NCI-H82 treated with DMSO at 0.1 percent for 48 hours (cell line): ENCODE measurements around the gene TNIK.
"Not testable (repeated sequence)": the region's sequence is repeated elsewhere in the genome, so short reads cannot be mapped to it uniquely, and the experiment has no call there.

Experiments used
- DNase-seq: peaks from one replicate; lab custom pipeline; 2025; ENCODE audit not compliant: unreplicated experiment; lab: John Stamatoyannopoulos, UW

The TNIK gene

DNA sequence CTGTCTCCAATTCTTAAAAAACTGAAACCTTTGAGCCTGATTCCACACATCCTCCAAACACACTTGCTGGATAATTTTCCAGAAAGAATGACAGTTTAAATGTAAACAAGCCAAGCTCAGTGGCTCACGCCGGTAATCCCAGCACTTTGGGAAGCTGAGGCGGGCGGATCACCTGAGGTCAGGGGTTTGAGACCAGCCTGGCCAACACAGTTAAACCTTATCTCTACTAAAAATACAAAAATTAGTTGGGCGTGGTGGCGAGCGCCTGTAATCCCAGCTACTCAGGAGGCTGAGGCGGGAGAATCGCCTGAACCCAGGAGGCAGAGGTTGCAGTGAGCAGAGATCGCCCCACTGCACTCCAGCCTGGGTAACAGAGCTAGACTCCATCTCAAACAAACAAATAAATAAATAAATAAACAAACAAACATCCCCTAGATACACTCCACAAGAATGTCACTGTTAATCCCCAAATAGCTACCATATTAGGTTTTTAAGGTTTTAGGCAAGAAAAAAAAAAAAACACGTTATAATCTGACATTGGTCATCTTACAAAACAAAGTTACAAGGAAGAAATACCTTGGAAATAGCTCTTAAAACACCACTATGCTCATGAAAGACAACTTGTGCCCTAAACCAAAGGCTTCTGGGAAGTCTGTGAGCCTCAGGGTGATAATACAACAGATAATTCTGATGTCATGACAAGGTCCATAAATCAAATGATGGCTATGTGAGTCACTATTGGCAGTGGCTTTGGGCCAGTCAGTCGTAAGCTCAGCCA is 13.2 kb downstream of the TNIK start:
- no peak for DNase-seq

- DNase-seq = no peak
These were observed 13.9 kb downstream of the TNIK start for GRCh38 chr3:171446301-171446700.

DNA sequence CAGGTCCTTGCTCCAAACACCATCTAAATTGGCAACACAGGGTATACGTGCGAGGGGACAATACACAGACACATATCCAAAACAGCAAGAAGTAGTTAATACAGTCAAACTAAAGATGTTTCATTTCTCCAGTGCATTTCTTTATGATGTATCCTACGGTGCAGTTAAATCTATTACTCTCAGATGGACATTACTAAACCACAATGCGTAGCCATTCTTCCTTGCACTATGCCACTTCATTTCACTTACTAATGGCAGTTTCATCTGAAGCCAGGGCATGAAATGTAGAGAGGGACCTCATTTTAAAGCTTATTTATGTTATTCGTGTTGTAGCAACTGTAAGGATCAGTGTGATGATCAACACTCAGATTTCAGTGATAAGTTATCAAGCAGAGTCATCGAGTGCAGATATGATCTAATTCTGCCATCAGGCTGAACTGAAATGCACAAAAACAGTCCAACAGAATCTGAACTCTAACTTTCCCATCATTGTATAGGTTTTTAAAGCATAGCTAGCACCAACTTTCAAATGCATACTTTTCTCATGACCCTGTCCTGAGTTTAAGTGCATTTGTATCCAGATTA is 14.5 kb downstream of the TNIK start:
- no peak for DNase-seq

DNA sequence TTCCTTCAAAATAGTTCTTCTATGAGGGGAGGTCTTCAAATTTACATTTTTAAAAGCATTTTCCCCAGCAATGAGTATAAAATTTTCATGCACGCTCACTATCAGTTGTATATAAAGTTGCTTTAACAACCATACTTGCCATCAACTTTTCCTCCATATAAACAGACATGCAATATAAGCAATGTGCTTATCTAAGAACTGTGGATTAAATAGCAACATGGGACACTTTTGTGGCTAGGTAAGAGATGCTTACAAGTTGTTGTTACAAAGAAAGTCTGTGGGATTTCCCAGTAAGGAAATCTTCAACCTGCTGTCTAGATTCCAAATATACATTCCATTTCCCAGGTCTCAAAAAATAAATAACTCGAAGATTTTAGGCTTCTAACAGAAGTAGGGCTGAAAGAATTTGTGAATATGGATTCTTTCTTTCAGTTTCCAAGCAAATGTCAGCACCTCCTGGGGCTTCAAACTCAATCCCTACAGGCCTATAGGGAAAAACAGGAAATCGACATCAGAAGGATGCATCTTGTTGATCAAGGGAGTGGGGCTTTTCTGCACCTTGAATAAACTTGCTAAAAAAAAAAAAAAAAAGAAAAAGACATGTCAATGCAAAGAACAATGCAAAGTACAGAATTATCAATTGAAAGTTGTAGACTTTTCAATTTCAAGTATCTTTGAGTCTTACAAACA is 16.1 kb downstream of the TNIK start:
- DNase-seq = no peak

- no peak for DNase-seq
These were observed 16.8 kb downstream of the TNIK start for GRCh38 chr3:171443211-171443957.

DNA sequence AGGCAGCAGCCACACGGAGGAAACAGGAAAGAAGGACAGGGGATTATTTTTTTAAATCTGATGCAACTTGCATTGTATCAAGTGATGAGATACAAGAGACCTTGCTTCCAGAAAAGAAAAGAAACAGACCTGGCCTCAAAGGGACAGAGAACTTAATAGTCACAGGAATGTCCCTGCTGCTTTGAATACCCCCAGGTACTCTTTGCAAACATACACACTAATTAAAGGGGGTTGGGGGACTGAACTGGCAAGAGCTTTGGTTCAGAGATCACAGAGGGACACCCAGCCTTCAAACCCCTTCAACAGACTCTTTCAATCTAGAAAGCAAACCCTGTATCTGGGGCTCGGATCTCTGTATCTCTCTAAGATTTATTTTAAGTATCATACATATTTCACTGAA is 18.0 kb downstream of the TNIK start:
- DNase-seq = no peak

GRCh38 chr3:171441381-171441780 is 18.8 kb downstream of the TNIK start:
- DNase-seq = no peak

GRCh38 chr3:171439996-171440395 is 20.2 kb downstream of the TNIK start:
- no peak for DNase-seq

DNA sequence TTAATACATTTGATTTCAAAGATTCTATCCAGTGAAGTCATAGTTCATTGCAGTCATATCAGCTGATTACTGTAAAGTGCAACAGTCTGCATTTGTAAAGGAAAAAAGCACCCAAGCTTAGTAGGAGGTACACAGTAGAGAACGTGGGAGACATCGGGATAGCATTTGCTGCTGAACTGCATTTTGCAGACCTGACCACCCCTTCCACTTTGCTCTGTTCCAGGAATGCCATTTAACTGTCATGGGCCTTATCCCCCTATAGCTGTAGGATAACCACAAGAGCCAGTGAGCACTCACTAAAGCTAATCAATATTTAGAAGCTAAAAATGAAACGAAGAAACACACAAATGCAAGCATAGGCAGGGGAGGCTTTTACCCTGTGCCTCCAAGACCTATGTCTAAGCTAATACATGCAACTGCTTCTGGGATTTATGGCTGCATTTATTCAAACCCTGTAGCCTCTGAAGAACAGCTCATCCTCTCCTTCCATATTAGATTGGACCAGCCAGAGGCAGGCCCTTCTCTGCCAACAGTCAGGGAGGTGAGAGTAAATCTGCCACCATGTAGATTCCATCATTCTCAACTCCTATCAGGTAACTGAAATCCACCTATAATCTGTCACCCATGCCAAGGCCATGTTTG is 23.0 kb downstream of the TNIK start:
- no peak for DNase-seq

DNA sequence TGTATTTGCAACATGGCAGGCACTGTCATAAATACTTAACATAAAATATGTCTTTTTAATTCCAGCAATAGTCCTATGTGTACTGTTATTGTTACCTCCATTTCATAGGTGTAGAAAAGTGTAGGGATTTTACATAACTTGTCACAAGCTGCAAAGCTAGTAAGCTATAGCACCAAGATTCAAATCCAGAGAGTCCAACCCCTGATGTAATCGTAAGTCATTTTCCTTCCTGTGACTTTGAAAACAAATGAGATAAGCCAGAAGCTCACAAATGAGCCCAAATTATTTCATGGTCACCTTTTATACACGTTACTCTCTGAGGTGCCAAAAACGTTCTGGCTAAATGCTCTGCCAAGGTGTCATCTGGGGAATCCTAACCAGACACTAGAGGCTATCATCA is 23.8 kb downstream of the TNIK start:
- no peak for DNase-seq

DNA sequence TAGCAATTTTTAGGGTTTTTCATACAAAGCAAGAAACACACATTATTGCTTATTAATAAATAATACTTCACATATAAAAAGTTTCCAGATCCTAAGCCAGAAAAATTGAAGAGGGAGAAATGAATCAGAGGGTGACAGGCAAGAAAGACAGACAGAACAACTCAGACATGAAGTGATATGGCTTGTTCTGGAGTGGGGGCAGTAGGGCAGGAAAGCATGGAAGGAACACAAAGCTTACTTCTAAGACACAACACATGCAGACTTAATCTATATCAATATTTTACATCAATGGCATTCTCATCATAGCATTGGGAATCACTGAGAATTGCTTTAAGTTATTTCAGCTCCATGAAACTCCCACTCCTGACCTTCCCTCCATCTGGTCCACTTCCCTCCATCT is 24.4 kb downstream of the TNIK start:
- DNase-seq = no peak

GRCh38 chr3:171435143-171435542 is 25.1 kb downstream of the TNIK start:
- no peak for DNase-seq

DNA sequence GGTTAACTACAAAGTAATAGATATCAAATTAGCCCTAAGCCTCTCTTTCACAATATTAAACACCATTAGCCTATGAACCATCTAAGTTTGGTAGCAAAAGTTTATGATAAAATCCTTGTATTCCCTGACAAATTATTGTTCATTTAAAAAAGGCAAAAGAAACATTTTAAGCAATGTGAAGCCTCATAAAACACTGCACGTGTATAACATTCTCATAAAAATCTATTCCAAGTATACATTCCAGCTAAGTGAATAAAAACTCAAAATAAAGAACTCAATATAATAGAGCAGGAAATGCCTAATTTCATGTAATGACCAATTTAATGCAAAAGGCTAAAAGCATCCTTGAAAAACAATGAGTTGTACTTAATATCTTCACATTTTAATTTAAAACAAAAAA is 27.7 kb downstream of the TNIK start:
- no peak for DNase-seq

- no peak for DNase-seq
These were observed 28.7 kb downstream of the TNIK start for GRCh38 chr3:171431550-171431949.

DNA sequence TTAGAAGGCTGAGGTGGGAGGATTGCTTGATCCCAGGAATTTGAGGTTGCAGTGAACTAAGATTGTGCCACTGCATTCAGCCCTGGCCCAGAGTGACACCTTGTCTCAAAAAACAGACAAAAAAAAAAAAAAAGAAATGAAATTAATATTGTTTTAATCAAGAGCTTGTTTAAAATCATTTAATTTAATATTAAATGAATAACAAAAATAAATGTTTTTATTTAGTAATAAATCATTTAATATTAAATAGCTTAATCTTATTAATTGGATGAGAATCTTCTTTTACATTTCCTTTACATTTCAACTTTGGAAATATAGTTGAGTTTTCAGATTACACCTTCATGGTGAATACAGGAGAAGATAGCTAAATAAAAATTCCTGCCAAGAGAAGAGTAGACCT is 29.7 kb downstream of the TNIK start:
- DNase-seq = no peak

- DNase-seq = no peak
These were observed 30.6 kb downstream of the TNIK start for GRCh38 chr3:171429635-171430034.

GRCh38 chr3:171428892-171429291 is 31.3 kb downstream of the TNIK start:
- no peak for DNase-seq

DNA sequence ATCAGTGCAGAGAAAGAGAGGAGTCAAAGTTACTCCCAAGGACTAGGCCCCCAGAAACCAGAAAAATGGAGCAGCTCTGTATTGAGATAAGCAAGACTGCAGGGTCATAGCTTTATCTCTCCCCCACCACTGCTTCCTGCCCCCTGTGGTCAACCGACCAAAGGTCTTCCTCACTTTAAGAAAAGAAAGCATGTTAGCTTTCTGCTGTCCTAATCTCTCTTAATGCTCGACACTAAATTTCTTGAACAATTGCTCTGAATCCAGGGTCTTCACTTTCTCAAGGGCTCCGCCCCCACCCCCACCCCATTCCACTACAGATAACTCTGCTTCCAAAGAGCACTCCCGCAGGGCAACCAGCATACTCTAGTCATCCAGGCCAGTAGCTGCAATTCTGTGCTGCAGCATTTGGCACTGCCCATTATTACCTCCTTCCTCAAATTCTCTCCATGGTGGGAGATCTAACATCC is 31.9 kb downstream of the TNIK start:
- no peak for DNase-seq

DNA sequence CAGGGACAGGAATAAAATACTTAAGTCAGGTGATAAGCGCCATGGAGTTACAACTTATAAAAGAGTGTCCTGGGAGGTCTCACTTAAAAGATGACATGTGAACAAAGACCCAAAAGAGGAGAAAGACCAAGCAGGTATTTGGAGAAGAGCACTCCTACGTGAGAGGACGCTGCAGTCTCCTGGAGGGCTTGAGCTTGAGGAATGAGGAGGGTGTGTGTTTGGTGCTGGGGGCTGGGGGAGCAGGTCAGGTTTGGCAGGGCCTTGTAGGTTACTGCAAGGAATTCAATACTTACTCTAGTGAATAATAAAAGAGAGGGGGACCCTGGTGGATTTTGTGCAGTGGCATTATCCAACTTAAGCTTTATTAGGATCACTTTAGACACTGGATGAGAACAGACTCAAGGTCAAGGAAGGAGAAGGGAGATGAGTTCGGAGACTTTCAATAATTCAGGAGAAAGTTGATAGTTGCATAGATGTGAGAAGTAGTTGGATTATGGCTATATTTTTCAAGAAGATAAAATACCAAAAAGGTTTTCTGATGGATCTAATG is 32.4 kb downstream of the TNIK start:
- DNase-seq = no peak

DNA sequence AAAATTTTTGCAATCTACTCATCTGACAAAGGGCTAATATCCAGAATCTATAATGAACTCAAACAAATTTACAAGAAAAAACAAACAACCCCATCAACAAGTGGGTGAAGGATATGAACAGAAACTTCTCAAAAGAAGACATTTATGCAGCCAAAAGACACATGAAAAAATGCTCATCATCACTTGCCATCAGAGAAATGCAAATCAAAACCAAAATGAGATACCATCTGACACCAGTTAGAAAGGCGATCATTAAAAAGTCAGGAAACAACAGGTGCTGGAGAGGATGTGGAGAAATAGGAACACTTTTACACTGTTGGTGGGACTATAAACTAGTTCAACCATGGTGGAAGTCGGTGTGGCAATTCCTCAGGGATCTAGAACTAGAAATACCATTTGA is 36.1 kb downstream of the TNIK start:
- DNase-seq = not testable (repeated sequence)

DNA sequence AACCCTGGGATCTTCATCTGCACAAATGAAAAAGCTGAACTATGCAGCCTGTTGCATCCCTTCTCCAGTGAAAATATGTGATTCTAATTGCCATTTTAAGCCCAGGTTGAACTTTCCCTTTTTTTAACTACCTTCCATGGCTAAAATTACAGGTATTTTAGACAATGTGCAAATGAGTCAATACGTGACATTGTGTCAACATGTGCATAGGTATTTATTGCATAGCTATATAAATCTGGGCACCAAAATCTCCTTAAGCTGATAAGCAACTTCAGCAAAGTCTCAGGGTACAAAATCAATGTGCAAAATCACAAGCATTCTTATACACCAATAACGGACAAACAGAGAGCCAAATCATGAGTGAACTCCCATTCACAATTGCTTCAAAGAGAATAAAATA is 37.4 kb downstream of the TNIK start:
- DNase-seq = not testable (repeated sequence)
